Endothelial cell (in vitro differentiated cells): ENCODE measurements around the gene LRFN2. TPM values are rescaled to one million over a fixed set of nuclear protein-coding genes. Genes with fewer than 3 reads are reported as not detected.

ENCODE experiments used
- DNase-seq: peaks from one replicate; pipeline ENCODE4 v3.0.0; 2021; ENCODE audit warnings: low spot score
- H3K27ac Mint-ChIP-seq: one replicate; pipeline ENCODE4 v1.8.0; 2021; ENCODE audit warnings: mixed read lengths, inconsistent platforms; ENCODE audit not compliant: unreplicated experiment
- H3K27me3 Mint-ChIP-seq: one replicate; pipeline ENCODE4 v1.8.0; 2021; ENCODE audit warnings: mild to moderate bottlenecking, moderate library complexity, mixed read lengths, inconsistent platforms; ENCODE audit not compliant: unreplicated experiment
- H3K36me3 Mint-ChIP-seq: one replicate; pipeline ENCODE4 v1.8.0; 2021; ENCODE audit warnings: mild to moderate bottlenecking, low read depth, mixed read lengths, inconsistent platforms; ENCODE audit not compliant: unreplicated experiment
- H3K4me1 Mint-ChIP-seq: one replicate; pipeline ENCODE4 v1.8.0; 2021; ENCODE audit warnings: mild to moderate bottlenecking, mixed read lengths, inconsistent platforms; ENCODE audit not compliant: unreplicated experiment
- H3K4me3 Mint-ChIP-seq: one replicate; pipeline ENCODE4 v1.8.0; 2021; ENCODE audit warnings: mild to moderate bottlenecking, mixed read lengths, inconsistent platforms; ENCODE audit not compliant: unreplicated experiment
- H3K9me3 Mint-ChIP-seq: one replicate; pipeline ENCODE4 v1.8.0; 2021; ENCODE audit warnings: mixed read lengths, inconsistent platforms; ENCODE audit not compliant: unreplicated experiment
- CTCF ChIP-seq: fragments of 200-600 bp; sonication (generic); IDR thresholded peaks from one replicate; pipeline ENCODE4 v1.5.0; 2021; ENCODE audit warnings: antibody characterized with exemption; ENCODE audit not compliant: unreplicated experiment
- total RNA-seq: library from RNA; stranded (reverse); fragmentation: NEBNext Ultra II Directional; extraction: Animal tissue kit (Norgen Biotek cat#: 25700); gene quantifications from one replicate; pipeline ENCODE4 v1.2.1, GENCODE V29; 2021; ENCODE audit not compliant: unreplicated experiment

LRFN2 gene
- total RNA-seq, 1 donor from 2014 or later = 0.59 TPM

DNA sequence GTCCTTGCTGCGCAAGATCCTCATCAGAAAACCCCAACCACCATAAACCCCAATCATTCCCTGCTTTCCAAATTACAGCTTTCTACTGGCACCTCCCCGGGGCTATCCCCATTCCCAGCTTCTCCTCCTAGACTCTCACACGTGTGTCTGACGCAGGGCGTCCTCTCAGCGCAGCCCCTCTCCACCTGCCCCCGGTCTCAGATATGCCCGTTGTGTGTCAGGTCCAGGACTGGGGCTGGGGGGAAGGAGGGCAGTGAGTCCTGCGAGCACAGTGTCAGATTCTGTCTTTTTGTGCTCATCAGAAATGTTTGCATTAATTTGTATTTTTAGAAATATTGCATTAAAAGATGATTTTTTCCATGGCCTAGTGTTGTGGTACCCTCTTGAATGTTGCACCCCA, 48.6 kb downstream of the LRFN2 start:
- TF ChIP-seq CTCF = no peak
- no peaks in the 10 kb centered on the region for H3K9me3 Mint-ChIP-seq
- H3K4me1 Mint-ChIP-seq = peaks cover 7% of the 10 kb centered on the region
- no peak overlapping the region for H3K27ac Mint-ChIP-seq
- H3K27me3 Mint-ChIP-seq = peaks cover 8% of the 10 kb centered on the region
- H3K4me3 Mint-ChIP-seq = no peak overlapping the region
- H3K36me3 Mint-ChIP-seq = no peaks in the 10 kb centered on the region
- DNase-seq = no peak

- Mint-ChIP-seq H3K36me3 (no peaks in the 10 kb centered on the region), H3K9me3 (no peaks in the 10 kb centered on the region), H3K27me3 (peaks cover 3% of the 10 kb centered on the region), H3K4me1 (no peaks in the 10 kb centered on the region), H3K27ac (no peak overlapping the region), H3K4me3 (no peak overlapping the region)
- no peak for TF ChIP-seq CTCF
- DNase-seq = no peak
These were observed 49.7 kb downstream of the LRFN2 start for GRCh38 chr6:40537446-40537845.

DNA sequence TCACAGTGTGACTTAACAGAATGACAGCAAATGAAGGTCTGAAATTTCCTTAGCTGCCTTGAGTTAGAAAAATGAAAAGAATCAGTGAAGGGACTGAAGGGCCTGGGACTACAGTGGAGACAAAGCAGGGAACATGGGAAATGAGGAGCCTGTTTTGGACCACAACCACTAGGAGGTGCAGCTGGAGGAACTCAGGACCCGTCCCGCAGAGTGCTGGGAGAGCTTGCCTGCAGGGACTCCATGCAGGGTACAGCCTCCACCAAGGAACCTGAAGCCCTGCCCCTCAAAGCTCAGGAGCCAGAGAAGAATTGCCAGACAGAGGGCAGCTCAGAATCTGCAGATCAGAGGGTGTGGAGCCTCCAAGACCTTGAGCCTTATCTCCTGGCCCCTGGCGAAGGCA, 50.7 kb downstream of the LRFN2 start:
- no peaks in the 10 kb centered on the region for H3K4me1 Mint-ChIP-seq
- H3K4me3 Mint-ChIP-seq = no peak overlapping the region
- H3K9me3 Mint-ChIP-seq = no peaks in the 10 kb centered on the region
- H3K36me3 Mint-ChIP-seq = no peaks in the 10 kb centered on the region
- H3K27ac Mint-ChIP-seq = no peak overlapping the region
- peaks cover 3% of the 10 kb centered on the region for H3K27me3 Mint-ChIP-seq
- TF ChIP-seq CTCF = peak; percentile 38
- DNase-seq = peak; percentile 49

- Mint-ChIP-seq H3K9me3 (no peaks in the 10 kb centered on the region), H3K27ac (no peak overlapping the region), H3K4me3 (no peak overlapping the region), H3K36me3 (no peaks in the 10 kb centered on the region), H3K27me3 (peaks cover 3% of the 10 kb centered on the region), H3K4me1 (no peaks in the 10 kb centered on the region)
- TF ChIP-seq CTCF = no peak
- DNase-seq = no peak
These were observed 51.3 kb downstream of the LRFN2 start for GRCh38 chr6:40535819-40536380.

- DNase-seq = no peak
- TF ChIP-seq CTCF = no peak
- no peaks in the 10 kb centered on the region for H3K9me3 Mint-ChIP-seq
- no peak overlapping the region for H3K4me3 Mint-ChIP-seq
- H3K4me1 Mint-ChIP-seq = no peaks in the 10 kb centered on the region
- no peak overlapping the region for H3K27ac Mint-ChIP-seq
- H3K36me3 Mint-ChIP-seq = no peaks in the 10 kb centered on the region
- peaks cover 3% of the 10 kb centered on the region for H3K27me3 Mint-ChIP-seq
These were observed 51.9 kb downstream of the LRFN2 start for GRCh38 chr6:40535110-40535818.
